Superior temporal gyrus (tissue), 1 donor: ENCODE results near the gene FNIP2.
A peak's percentile ranks its signal among the peaks of the same experiment; 100 is the strongest.
"Not testable (repeated sequence)": the region's sequence is repeated elsewhere in the genome, so short reads cannot be mapped to it uniquely, and the experiment has no call there.

Experiments used
- DNase-seq: peaks from one replicate; pipeline ENCODE4 v3.0.0-alpha.2; 2016; ENCODE audit errors: extremely low spot score

Gene FNIP2

GRCh38 chr4:158870626-158871334, 102.0 kb downstream of the FNIP2 start:
- no peak for DNase-seq

GRCh38 chr4:158871335-158871724, 102.5 kb downstream of the FNIP2 start:
- no peak for DNase-seq

GRCh38 chr4:158873795-158874401, 105.1 kb downstream of the FNIP2 start:
- DNase-seq: no peak

- no peak for DNase-seq
Measured at GRCh38 chr4:158875026-158875425, 106.2 kb downstream of the FNIP2 start.

GRCh38 chr4:158875455-158875854, 106.6 kb downstream of the FNIP2 start:
- no peak for DNase-seq

GRCh38 chr4:158877069-158877468, 108.2 kb downstream of the FNIP2 start:
- no peak for DNase-seq

GRCh38 chr4:158882142-158882541, 113.3 kb downstream of the FNIP2 start:
- DNase-seq: not testable (repeated sequence)

GRCh38 chr4:158884280-158884679, 115.5 kb downstream of the FNIP2 start:
- DNase-seq: no peak

- no peak for DNase-seq
Measured at GRCh38 chr4:158885564-158885963, 116.7 kb downstream of the FNIP2 start.

- no peak for DNase-seq
Measured at GRCh38 chr4:158890294-158890693, 121.5 kb downstream of the FNIP2 start.

GRCh38 chr4:158891256-158891655, 122.4 kb downstream of the FNIP2 start:
- DNase-seq: no peak

GRCh38 chr4:158894826-158895225, 126.0 kb downstream of the FNIP2 start:
- DNase-seq: no peak

GRCh38 chr4:158895797-158896576, 127.2 kb downstream of the FNIP2 start:
- DNase-seq: peak; percentile 55

- DNase-seq: not testable (repeated sequence)
Measured at GRCh38 chr4:158896577-158897238, 127.9 kb downstream of the FNIP2 start.

- not testable (repeated sequence) for DNase-seq
Measured at GRCh38 chr4:158900408-158900807, 131.6 kb downstream of the FNIP2 start.

GRCh38 chr4:158902280-158903078, 133.7 kb downstream of the FNIP2 start:
- not testable (repeated sequence) for DNase-seq

- no peak for DNase-seq
Measured at GRCh38 chr4:158903079-158903456, 134.2 kb downstream of the FNIP2 start.

GRCh38 chr4:158903472-158904043, 134.7 kb downstream of the FNIP2 start:
- DNase-seq: no peak

- DNase-seq: no peak
Measured at GRCh38 chr4:158904815-158905214, 136.0 kb downstream of the FNIP2 start.

- no peak for DNase-seq
Measured at GRCh38 chr4:158906073-158906472, 137.2 kb downstream of the FNIP2 start.

- no peak for DNase-seq
Measured at GRCh38 chr4:158912390-158912789, 143.6 kb downstream of the FNIP2 start.
